SU-DHL-6 (cell line): ENCODE results near the gene CTRB1.

Source experiments
- EZH2phosphoT487 ChIP-seq: fragments of 200-600 bp; sonication (generic), shearing (Covaris generic); conservative IDR thresholded peaks from 2 replicates; pipeline ENCODE4 v1.6.1; 2018; ENCODE audit warnings: mild to moderate bottlenecking, antibody characterized with exemption, low read length, moderate library complexity, mixed read lengths
- TF ChIP-seq, protein P1 (sequence below): fragments of 200-600 bp; sonication (generic); IDR thresholded peaks from one replicate; pipeline ENCODE4 v1.5.1; 2017; ENCODE audit warnings: antibody characterized with exemption, mild to moderate bottlenecking, low read length, moderate library complexity; ENCODE audit not compliant: insufficient read depth, poor library complexity, severe bottlenecking

DNA sequence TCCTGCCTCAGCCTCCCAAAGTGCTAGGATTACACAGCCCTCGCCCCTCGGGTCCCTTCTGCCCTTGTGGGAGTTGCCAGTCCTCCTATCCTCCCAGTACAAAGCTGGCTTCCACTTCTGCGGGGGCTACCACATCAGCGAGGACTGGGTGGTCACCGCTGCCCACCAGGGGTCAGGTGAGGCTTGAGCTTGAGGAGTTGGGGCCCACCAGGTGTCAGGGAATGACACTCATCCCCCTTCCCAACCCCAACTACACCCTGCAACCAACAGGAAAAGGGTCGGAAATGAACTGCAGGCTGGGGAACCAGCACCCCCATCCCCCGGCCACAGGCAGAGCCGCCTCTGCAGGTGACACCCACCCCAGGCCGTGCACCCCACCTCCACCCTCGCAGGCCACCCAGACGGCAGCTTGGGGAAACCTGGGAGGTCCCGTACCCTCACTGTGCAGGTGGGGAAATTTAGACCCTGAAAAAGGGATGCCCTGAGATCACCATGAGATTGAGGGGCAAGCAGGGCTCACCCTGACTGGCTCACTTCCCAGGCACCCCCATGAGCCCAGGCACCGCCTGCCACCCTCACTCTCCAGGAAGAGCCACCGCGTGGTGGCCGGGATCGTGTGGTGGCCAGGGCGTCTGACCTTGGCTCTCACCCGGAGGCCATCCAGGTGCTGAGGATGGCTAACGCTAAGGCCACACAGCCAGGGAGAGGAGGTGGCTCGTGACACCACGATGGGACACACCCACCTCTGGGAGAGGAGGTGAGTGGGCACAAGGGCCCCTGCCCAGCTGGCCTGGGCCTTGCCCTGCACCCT is 8.0 kb downstream of the CTRB1 start:
- TF ChIP-seq, protein P1, sequence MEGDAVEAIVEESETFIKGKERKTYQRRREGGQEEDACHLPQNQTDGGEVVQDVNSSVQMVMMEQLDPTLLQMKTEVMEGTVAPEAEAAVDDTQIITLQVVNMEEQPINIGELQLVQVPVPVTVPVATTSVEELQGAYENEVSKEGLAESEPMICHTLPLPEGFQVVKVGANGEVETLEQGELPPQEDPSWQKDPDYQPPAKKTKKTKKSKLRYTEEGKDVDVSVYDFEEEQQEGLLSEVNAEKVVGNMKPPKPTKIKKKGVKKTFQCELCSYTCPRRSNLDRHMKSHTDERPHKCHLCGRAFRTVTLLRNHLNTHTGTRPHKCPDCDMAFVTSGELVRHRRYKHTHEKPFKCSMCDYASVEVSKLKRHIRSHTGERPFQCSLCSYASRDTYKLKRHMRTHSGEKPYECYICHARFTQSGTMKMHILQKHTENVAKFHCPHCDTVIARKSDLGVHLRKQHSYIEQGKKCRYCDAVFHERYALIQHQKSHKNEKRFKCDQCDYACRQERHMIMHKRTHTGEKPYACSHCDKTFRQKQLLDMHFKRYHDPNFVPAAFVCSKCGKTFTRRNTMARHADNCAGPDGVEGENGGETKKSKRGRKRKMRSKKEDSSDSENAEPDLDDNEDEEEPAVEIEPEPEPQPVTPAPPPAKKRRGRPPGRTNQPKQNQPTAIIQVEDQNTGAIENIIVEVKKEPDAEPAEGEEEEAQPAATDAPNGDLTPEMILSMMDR = no peak
- TF ChIP-seq EZH2phosphoT487 = no peak
